GM21515 (cell line): ENCODE data around the gene CENPB.
"Not testable (repeated sequence)": the region's sequence is repeated elsewhere in the genome, so short reads cannot be mapped to it uniquely, and the experiment has no call there.

Experiments used
- ATAC-seq: cut with Tn5 transposase; IDR thresholded peaks from one replicate; pipeline ENCODE4 v1.9.1; 2021; ENCODE audit not compliant: unreplicated experiment

CENPB gene

DNA sequence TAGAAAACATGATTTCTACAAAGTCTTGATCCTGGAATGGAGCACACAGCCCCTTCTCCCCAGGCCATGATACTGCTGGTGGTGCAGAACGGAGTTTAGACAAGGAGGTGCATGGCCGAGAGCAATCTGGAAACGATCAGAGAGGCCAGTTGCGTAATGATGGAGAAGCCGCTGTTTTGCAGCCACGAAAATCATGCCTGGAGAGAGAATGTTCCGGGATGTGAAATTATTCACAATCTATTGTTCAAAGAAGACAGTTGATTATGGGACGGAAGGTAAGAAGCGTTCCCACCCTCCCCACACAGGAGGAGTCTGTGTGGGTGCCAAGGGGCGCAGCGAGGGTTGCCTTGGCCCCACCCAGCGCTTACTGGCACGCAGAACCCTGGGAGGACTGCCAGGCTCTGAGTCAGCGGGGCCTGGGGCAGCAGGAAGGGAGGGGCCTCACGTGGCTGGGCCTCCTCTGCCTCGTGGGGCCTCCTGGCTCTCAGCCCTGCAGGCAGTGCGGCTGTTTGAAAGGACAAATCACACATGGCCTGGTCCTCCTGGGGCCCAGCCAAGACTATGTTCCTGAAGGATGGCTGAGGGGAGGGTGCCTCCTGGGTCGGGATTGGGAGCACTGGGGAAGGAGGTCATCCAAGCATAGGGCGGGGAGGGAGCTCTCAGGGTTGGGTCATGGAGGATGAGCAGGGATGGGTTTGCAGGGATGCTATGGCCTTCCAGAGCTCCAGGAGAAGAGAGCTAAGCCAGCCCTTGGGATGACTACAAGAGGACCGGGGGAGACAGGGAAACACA lies 25.1 kb upstream of the CENPB start:
- no peak for ATAC-seq

DNA sequence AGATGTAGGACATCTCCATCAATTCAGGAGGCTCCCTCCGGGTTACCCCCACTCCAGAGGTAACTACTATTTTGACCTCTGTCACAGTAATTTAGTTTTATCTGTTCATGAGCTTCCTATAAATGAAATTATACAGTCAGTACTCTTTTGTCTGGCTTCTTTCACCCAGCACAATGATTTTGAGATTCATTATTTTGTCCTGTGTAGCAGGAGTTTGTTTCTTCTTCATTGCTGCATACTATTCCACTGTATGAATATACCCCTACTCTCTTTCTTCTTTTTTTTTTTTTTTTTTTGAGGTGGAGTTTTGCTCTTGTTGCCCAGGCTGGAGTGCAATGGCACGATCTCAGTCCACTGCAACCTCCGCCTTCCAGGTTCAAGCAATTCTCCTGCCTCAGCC lies 22.0 kb upstream of the CENPB start:
- no peak for ATAC-seq

DNA sequence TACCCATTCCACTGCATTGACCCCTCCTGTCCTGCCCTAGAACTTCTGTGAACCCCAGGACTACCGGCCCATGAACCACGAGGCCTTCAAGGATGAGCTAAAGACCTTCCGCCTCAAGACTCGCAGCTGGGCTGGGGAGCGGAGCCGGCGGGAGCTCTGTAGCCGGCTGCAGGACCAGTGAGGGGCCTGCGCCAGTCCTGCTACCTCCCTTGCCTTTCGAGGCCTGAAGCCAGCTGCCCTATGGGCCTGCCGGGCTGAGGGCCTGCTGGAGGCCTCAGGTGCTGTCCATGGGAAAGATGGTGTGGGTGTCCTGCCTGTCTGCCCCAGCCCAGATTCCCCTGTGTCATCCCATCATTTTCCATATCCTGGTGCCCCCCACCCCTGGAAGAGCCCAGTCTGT lies 18.2 kb upstream of the CENPB start:
- no peak for ATAC-seq

DNA sequence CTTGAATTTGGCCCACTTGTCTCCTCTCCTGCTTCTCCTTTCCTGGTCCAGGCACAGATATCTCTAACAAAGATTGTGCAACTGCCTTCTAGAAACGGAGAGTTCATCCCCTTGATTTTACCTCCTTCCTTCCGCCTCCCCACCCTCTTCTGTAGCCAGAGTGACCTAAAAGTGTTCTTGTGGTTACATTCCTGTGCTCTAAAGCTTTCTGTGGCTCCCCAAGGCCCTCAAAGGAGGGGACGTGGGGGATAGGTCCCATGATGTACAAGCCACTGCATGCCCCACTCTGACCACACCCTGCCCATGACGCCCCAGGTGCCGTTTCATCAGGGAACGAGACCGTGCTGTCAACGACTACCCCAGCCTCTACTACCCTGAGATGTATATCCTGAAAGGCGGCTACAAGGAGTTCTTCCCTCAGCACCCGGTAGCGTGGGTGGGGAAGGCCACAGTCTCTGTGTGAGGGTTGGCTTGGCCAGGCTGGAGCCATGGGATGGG lies 17.8 kb upstream of the CENPB start:
- ATAC-seq: no peak

DNA sequence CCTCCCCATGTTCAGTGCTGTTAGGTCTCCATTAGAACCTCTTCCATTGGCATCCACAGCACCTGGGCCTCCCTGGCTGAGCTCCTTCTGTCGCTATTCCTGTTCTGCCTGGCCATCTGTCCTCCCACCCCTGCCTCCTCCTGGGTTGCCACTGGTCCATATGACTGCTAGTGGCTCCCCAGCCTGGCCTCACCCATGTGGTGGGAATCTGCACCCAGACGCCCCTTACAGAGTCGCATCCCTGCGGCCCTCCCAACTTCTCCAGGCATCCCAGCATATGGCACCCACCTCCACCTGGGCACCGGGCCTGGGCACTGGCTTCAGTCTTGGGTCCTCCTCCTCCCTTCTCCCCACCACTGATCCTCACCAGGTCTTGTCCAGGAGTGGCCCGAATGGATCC lies 17.3 kb upstream of the CENPB start:
- ATAC-seq: no peak

DNA sequence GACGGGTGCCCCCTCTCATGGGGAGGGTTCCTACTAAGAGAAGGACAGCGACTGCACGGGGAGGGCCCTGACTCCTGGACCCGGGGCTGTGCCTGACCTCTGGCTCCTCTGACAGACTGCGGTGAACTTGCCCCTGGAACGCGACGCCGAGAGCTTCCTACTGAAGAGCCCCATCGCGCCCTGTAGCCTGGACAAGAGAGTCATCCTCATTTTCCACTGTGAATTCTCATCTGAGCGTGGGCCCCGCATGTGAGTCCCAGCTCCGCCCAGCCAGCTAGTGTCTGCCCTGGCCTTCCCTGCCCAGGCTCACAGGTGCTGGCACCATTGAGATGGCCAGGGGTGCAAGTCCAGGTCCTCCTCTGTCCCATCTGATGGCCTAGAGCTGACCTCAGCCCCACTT lies 16.7 kb upstream of the CENPB start:
- no peak for ATAC-seq

DNA sequence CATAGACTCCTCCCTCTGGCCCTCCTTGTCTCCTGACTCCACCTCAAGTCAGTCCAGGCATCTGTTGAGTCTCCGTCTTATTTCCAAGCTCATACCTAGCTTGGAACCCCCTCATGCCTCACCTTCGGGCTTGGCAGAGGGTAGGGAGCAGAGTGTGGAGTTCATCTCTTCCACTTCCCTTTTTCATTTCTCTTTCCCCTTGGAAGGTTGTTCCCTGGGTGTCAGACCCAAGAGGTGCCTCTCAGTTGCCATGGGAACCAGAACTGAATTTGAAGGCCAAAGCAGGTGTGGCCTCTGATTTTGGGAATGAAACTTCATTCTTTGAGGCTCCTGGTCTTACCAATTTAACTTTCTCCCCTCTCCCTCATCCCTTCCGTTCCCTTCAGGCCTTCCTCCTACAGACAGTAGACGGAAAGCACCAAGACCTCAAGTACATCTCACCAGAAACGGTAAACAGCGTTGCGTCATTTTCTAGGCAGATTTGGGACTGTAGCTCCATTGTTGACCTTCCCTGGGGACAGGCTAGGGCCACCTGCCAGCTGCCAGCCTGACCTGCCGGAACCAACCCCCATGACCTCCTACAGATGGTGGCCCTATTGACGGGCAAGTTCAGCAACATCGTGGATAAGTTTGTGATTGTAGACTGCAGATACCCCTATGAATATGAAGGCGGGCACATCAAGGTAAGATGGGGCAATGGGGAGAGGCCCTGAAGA lies 16.1 kb upstream of the CENPB start:
- no peak for ATAC-seq

DNA sequence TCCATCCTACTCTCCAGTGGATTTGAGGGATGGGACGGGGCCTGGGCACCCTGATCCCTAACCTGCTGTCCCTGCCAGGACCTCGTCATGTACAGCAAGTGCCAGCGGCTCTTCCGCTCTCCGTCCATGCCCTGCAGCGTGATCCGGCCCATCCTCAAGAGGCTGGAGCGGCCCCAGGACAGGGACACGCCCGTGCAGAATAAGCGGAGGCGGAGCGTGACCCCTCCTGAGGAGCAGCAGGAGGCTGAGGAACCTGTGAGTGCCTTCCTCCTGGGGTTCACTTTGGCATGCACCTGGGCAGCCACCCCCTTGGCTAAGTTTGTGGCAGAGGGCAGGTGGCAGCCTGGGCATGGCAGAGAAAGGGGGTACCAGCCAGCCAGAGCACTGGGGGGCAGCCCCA lies 15.3 kb upstream of the CENPB start:
- ATAC-seq: no peak

DNA sequence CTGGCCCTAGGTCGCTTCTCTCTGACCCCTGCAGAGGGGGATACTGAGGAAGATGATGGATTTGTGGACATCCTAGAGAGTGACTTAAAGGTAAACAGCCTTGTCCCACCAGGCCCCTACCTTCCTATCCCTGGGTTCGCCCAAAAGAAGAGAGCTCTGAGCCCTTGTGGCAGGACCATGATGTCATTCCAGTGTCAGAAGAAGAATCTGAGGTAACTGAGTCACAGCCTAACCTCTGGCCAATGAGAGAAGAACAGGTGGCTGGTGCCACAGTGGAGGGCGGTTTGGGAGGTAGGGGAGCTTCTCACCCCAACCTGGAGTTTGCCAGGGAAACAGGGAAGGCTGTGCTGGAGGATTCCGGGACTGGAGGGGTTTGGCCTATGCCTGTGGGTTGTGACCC lies 14.8 kb upstream of the CENPB start:
- ATAC-seq: no peak

DNA sequence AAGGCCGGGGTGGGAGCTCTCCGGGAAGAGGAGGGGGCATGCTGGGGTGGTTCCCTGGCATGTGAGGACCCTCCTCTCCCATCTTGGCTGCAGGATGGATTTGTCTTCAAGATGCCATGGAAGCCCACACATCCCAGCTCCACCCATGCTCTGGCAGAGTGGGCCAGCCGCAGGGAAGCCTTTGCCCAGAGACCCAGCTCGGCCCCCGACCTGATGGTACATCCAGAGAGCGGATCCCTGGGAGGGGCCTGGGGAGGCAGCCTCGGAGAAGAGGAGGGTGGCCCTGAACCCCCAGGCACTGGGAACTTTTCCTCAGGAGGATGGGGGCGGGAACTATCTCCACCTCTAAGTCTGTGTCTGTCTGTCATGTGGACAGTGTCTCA lies 14.3 kb upstream of the CENPB start:
- no peak for ATAC-seq

DNA sequence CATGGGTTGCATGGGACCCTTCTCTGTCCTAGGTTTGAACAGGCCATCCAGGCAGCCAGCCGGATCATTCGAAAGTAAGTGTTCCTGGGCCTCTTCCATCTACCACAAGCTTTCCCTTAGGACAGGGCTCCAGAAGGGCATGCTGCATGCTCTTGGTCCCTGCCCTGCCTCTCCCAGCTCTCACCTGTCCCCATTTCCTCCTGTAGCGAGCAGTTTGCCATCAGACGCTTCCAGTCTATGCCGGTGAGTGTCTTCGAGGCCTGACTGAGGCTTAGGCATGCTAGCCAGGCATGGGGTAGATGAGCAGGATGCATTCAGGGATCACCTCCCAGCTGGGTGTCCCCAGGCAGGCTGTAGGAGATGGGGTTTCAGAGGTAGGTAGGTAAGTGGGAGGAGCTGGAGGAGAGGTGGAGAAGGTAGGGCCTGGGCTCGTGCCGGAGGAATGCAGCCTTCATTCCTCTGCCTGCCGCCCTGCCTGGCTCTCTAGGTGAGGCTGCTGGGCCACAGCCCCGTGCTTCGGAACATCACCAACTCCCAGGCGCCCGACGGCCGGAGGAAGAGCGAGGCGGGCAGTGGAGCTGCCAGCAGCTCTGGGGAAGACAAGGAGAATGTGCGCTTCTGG lies 13.8 kb upstream of the CENPB start:
- ATAC-seq: no peak

DNA sequence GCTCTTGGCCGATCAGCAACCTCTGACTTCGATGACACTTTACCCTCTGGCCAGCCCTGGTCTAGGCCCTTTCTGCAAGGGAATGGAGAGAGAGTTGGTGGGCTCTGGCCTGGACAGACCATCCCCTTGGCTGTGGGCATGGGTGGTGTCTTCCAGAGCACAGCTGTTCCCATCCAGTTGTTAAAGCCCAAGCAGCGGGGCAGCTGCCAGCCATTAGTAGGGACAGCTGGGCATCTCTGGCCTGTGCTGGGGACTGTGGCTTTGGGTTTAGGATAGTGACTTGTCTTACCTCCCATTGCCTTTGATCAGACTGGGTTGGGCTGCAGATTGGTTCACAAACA lies 12.3 kb upstream of the CENPB start:
- ATAC-seq: no peak

DNA sequence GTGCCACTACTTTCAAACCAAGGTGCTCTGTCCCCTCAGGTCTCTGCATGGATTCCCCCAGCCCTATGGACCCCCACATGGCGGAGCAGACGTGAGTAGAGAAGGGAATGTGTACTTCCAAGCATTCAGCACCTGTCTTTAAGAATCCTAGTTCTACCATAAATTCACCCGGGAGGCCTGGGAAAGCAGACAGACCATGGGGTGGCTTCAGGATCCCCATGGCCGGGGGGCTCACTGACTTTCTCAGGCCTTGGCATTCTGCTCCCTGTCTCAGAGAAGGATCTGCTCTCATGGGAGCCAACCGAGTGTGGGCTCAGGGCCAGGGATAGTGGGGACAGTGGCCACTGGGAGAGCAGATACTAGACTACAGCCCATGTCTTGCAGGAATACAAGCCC lies 11.8 kb upstream of the CENPB start:
- ATAC-seq: no peak

DNA sequence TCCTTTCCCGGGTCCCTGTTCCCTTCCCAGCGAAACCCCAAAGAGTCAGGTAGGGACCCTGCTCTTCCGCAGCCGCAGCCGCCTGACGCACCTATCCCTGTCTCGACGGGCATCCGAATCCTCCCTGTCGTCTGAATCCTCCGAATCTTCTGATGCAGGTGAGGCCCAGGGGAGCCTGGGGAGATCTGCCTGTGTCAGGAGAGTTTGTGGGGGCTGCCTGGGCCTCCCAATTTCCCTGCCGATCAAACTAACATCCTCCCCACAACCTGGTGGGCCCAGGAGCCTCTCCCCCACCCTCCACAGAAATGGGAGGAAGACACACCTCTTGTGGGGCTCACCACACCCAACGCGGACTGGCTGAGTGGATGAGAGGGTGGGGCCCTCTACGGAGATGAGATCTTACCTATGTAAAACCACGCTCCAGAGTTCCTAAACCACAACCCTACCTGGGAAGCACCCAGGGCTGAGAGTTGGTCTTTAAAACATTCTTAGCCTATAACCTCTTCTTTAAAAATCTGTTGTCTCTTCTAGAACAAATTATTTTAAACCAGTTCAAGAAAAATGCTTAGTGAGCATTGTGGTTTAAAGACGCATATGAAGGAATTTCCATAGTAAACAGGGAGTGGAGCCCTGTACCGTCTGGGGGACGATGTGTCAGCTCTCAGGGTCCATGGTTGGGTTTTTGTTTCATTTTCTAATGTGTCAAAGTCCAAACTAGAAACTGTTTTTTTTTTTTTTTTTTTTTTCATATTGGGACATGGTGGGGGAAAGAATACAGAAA lies 11.2 kb upstream of the CENPB start:
- ATAC-seq: no peak

DNA sequence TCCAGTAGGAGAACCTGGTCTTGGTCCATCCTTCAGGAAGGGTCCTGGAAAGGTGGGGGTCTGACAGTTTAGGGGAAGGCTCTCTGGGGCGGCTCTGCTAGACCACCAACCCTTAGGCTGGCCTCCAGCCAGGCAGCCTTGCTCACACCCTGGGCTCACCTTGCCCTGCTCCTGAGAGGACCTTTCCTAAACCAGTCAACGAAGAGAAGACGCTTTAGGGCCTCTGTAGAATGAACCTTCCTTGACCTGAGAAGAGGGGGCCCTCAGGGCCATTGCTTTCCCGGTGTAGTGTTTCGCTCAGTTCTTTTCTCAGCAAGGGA lies 10.6 kb upstream of the CENPB start:
- no peak for ATAC-seq

DNA sequence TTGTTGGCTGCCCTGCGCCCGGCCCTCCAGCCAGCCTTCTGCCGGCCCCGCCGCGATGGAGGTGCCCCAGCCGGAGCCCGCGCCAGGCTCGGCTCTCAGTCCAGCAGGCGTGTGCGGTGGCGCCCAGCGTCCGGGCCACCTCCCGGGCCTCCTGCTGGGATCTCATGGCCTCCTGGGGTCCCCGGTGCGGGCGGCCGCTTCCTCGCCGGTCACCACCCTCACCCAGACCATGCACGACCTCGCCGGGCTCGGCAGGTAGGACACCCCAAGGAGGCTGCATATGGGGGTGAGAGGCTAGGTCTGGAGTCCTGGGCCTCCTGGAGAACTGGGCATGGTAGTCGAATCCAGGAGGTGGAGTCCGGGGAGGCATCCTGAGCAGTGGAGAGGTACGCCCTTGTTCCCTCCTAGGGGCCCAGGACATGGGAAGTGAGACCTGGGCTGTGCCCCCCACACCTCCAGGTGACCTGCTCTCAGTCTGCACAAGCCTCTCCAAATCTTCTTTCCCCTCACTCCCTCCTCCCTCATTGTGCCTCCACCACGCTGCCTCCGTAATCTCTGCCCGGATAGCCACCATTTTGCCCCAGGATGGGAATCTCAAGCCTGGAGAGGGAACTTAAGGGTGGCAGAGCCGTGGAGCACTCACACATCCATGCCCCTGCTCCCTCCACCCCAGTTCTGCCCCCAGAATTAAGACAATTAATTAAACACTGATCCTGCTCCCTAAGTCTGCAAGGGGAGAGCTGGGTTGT lies 10.1 kb upstream of the CENPB start:
- ATAC-seq: no peak

DNA sequence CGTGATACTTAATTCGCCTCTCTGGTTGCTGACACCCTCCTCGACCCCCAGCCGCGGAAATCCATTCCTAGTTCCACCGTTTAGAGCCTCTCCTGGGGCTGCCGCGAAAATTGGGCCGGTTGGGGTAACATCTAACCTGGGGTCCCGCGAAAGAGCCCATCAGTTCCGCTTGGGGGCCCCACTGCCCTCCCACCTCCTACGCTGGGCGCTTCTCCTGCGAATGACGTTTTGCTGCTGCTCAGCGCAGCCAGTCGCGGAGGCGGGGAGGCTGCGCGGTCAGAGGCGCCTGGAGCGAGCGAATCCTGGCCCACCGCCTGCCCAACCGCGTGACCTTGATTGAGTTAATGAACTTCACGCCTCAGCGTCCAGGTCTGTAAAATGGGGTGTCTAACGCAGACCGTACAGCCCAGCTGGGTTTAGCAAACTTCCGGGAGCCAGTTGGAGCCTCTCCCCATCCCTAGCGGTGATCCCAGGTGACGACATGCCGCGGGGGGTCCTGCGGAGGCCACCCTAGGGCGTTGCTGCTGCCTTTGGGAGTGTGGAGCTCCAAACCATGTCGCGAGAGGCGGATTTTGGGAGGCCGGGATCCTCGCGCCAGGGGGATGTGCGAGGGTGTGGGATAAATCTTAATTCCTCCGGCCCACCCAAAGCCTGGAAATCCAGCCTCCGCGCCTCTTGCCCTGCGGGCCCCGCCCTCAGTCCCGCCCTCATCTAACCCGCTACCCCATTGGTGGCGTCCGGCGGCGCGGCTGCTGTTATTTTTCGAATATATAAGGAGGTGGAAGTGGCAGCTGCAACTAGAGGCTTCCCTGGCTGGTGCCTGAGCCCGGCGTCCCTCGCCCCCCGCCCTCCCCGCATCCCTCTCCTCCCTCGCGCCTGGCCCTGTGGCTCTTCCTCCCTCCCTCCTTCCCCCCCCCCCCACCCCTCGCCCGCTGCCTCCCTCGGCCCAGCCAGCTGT lies 9.2 kb upstream of the CENPB start, which contains the start of gene CDC25B:
Gene CDC25B (plus strand): TSS at position 800 of the 958 bp plus-strand sequence. CDS start 222 bp downstream, outside the sequence.
- ATAC-seq: peak; percentile 60

DNA sequence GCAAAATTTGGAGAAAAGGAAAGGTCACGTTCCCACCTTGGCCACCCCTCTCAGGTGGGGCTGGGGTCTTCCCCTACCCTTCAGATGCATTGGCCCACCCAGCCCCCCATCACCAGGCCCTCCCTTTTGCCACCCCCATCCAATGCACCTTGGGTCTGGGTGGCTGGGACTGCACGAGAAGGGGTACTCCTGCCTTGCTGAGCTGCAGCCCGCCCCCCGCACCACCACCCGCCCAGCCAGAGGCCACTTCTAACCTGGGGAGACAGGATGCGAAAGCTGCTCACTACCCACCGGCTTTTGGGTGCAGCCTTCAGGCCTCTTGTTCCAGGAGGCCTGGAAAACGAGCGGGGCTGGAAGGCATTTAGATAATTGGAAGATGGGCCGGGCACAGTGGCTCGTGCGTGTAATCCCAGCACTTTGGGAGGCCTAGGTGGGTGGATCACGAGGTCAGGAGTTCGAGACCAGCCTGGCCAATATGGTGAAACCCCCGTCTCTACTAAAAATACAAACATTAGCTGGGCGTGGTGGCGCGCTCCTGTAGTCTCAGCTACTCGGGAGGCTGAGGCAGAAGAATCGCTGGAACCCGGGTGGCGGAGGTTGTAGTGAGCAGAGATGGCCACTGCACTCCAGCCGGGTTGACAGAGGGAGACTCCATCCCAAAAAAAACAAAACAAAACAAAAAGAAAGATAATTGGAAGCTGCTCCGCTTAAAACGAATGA lies 8.3 kb upstream of the CENPB start:
- ATAC-seq: no peak

DNA sequence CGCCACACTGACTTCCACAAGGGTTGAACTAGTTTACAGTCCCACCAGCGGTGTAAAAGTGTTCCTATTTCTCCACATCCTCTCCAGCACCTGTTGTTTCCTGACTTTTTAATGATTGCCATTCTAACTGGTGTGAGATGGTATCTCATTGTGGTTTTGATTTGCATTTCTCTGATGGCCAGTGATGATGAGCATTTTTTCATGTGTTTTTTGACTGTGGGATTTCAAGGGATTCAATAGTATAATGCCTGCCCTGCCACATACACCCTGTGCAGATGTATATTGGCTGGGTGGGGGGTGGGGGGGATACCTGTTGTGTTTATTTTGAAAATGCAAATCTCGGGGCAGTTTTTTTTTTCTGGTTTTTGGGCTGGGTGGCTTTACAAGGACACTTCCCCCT lies 7.6 kb upstream of the CENPB start:
- not testable (repeated sequence) for ATAC-seq
